GM23338 (cell line): ENCODE measurements around the gene ENOX1. TPM values are rescaled to one million over a fixed set of nuclear protein-coding genes. Genes with fewer than 3 reads are reported as not detected.

Experiments
- ATAC-seq: fragments of 200-7000 bp; cut with Tn5 transposase; 3 replicates; pipeline ENCODE4 v1.9.1; 2020
- DNase-seq: peaks from one replicate; pipeline ENCODE4 v3.0.0-alpha.2; 2015; ENCODE audit warnings: low spot score
- H2AFZ ChIP-seq: fragments of 200-600 bp; sonication (generic); 2 replicates; pipeline ENCODE4 v1.8.0; 2016; ENCODE audit warnings: antibody characterized with exemption, mild to moderate bottlenecking, moderate library complexity
- H3F3A ChIP-seq: fragments of 200-600 bp; sonication (generic); replicated peaks from 2 replicates; pipeline ENCODE4 v1.8.0; 2017; ENCODE audit warnings: antibody characterized with exemption, mixed run types, low read depth
- H3K27ac ChIP-seq: fragments of 200-600 bp; sonication (generic); 2 replicates; pipeline ENCODE4 v1.6.1; 2016; ENCODE audit warnings: low read depth
- H3K27me3 ChIP-seq: fragments of 200-600 bp; sonication (generic); 2 replicates; pipeline ENCODE4 v1.8.0; 2016; ENCODE audit warnings: mild to moderate bottlenecking, mixed run types, moderate library complexity; ENCODE audit not compliant: insufficient read depth
- H3K36me3 ChIP-seq: fragments of 200-600 bp; sonication (generic); 2 replicates; pipeline ENCODE4 v1.8.0; 2016; ENCODE audit warnings: mild to moderate bottlenecking; ENCODE audit not compliant: insufficient read depth
- H3K4me1 ChIP-seq: fragments of 200-600 bp; sonication (generic); 2 replicates; pipeline ENCODE4 v1.8.0; 2016; ENCODE audit warnings: mild to moderate bottlenecking, moderate library complexity; ENCODE audit not compliant: insufficient read depth
- H3K4me2 ChIP-seq: fragments of 200-600 bp; sonication (generic); 2 replicates; pipeline ENCODE4 v1.7.1; 2017; ENCODE audit warnings: mixed run types
- H3K4me3 ChIP-seq: fragments of 200-600 bp; sonication (generic); 2 replicates; pipeline ENCODE4 v1.6.1; 2016; ENCODE audit warnings: mixed run types
- H3K79me2 ChIP-seq: fragments of 200-600 bp; sonication (generic); replicated peaks from 2 replicates; pipeline ENCODE4 v1.8.0; 2017; ENCODE audit warnings: mild to moderate bottlenecking; ENCODE audit not compliant: insufficient read depth
- H3K9me2 ChIP-seq: fragments of 200-600 bp; sonication (generic); 2 replicates; pipeline ENCODE4 v1.8.0; 2017; ENCODE audit not compliant: insufficient read depth
- H4K20me1 ChIP-seq: fragments of 200-600 bp; sonication (generic); replicated peaks from 2 replicates; pipeline ENCODE4 v1.8.0; 2017; ENCODE audit warnings: mild to moderate bottlenecking; ENCODE audit not compliant: insufficient read depth
- H3K27ac Mint-ChIP-seq: 2 replicates; pipeline ENCODE4 v1.8.0; 2020; ENCODE audit warnings: inconsistent platforms, mild to moderate bottlenecking, moderate library complexity, mixed read lengths
- H3K27me3 Mint-ChIP-seq: 3 replicates; pipeline ENCODE4 v1.8.0; 2022; ENCODE audit warnings: low read depth, mild to moderate bottlenecking, moderate library complexity, mixed read lengths, inconsistent platforms; ENCODE audit not compliant: insufficient read depth, poor library complexity
- H3K36me3 Mint-ChIP-seq: 3 replicates; pipeline ENCODE4 v1.8.0; 2021; ENCODE audit warnings: low read depth, mild to moderate bottlenecking, inconsistent platforms, moderate library complexity, mixed read lengths
- H3K4me1 Mint-ChIP-seq: 3 replicates; pipeline ENCODE4 v1.8.0; 2020; ENCODE audit warnings: mild to moderate bottlenecking, inconsistent platforms, mixed read lengths
- H3K4me3 Mint-ChIP-seq: 3 replicates; pipeline ENCODE4 v1.8.0; 2021; ENCODE audit warnings: moderate library complexity, mild to moderate bottlenecking, inconsistent platforms, mixed read lengths
- H3K9me3 Mint-ChIP-seq: 3 replicates; pipeline ENCODE4 v1.8.0; 2020; ENCODE audit warnings: moderate library complexity, mild to moderate bottlenecking, inconsistent platforms, mixed read lengths
- CREB1 ChIP-seq: fragments of 250-450 bp; sonication (Bioruptor Pico); IDR thresholded peaks from 2 replicates; pipeline ENCODE4 v1.5.0; 2020; ENCODE audit warnings: low read depth, mild to moderate bottlenecking, moderate library complexity
- EZH2phosphoT487 ChIP-seq: fragments of 200-600 bp; sonication (generic); IDR thresholded peaks from one replicate; pipeline ENCODE4 v1.8.1; 2018; ENCODE audit warnings: antibody characterized with exemption; ENCODE audit not compliant: unreplicated experiment
- POLR2AphosphoS5 ChIP-seq: IDR thresholded peaks from 2 replicates; pipeline ENCODE4 v1.6.1; 2016; ENCODE audit warnings: antibody characterized with exemption, low read depth
- STAT1 ChIP-seq: IDR thresholded peaks from one replicate; pipeline ENCODE4 v1.6.1; 2016; ENCODE audit warnings: antibody characterized with exemption; ENCODE audit not compliant: unreplicated experiment
- ZNF114 ChIP-seq: fragments of 250-450 bp; sonication (Bioruptor Pico); IDR thresholded peaks from 2 replicates; pipeline ENCODE4 v1.5.0; 2020; ENCODE audit warnings: mild to moderate bottlenecking, moderate library complexity
- polyA plus RNA-seq: library from polyadenylated mRNA; unstranded; fragments of >200 nt; fragmentation: Nextera tagmentation; extraction: Ambion mirVana; gene quantifications from 2 replicates; pipeline ENCODE4 v1.2.1, GENCODE V29; 2016
- total RNA-seq: library from RNA; depleted of rRNA; stranded (reverse); fragments of >200 nt; shearing (Covaris generic); gene quantifications from 2 replicates; pipeline ENCODE4 v1.2.3, GENCODE V29; 2014
- TF ChIP-seq, protein P1 (sequence below): fragments of 250-450 bp; sonication (Bioruptor Pico); IDR thresholded peaks from 2 replicates; pipeline ENCODE4 v1.5.0; 2020; ENCODE audit warnings: mild to moderate bottlenecking, moderate library complexity
- TF ChIP-seq, protein P2 (sequence below): IDR thresholded peaks from 2 replicates; pipeline ENCODE4 v1.6.1; 2016; ENCODE audit warnings: antibody characterized with exemption

The ENOX1 gene
- total and polyA plus RNA-seq, 2 experiments from 2014 or later: 0.66 to 0.81 TPM

- TF ChIP-seq POLR2AphosphoS5 (no peak), STAT1 (no peak), EZH2phosphoT487 (no peak), CREB1 (no peak)
- TF ChIP-seq, protein P1, sequence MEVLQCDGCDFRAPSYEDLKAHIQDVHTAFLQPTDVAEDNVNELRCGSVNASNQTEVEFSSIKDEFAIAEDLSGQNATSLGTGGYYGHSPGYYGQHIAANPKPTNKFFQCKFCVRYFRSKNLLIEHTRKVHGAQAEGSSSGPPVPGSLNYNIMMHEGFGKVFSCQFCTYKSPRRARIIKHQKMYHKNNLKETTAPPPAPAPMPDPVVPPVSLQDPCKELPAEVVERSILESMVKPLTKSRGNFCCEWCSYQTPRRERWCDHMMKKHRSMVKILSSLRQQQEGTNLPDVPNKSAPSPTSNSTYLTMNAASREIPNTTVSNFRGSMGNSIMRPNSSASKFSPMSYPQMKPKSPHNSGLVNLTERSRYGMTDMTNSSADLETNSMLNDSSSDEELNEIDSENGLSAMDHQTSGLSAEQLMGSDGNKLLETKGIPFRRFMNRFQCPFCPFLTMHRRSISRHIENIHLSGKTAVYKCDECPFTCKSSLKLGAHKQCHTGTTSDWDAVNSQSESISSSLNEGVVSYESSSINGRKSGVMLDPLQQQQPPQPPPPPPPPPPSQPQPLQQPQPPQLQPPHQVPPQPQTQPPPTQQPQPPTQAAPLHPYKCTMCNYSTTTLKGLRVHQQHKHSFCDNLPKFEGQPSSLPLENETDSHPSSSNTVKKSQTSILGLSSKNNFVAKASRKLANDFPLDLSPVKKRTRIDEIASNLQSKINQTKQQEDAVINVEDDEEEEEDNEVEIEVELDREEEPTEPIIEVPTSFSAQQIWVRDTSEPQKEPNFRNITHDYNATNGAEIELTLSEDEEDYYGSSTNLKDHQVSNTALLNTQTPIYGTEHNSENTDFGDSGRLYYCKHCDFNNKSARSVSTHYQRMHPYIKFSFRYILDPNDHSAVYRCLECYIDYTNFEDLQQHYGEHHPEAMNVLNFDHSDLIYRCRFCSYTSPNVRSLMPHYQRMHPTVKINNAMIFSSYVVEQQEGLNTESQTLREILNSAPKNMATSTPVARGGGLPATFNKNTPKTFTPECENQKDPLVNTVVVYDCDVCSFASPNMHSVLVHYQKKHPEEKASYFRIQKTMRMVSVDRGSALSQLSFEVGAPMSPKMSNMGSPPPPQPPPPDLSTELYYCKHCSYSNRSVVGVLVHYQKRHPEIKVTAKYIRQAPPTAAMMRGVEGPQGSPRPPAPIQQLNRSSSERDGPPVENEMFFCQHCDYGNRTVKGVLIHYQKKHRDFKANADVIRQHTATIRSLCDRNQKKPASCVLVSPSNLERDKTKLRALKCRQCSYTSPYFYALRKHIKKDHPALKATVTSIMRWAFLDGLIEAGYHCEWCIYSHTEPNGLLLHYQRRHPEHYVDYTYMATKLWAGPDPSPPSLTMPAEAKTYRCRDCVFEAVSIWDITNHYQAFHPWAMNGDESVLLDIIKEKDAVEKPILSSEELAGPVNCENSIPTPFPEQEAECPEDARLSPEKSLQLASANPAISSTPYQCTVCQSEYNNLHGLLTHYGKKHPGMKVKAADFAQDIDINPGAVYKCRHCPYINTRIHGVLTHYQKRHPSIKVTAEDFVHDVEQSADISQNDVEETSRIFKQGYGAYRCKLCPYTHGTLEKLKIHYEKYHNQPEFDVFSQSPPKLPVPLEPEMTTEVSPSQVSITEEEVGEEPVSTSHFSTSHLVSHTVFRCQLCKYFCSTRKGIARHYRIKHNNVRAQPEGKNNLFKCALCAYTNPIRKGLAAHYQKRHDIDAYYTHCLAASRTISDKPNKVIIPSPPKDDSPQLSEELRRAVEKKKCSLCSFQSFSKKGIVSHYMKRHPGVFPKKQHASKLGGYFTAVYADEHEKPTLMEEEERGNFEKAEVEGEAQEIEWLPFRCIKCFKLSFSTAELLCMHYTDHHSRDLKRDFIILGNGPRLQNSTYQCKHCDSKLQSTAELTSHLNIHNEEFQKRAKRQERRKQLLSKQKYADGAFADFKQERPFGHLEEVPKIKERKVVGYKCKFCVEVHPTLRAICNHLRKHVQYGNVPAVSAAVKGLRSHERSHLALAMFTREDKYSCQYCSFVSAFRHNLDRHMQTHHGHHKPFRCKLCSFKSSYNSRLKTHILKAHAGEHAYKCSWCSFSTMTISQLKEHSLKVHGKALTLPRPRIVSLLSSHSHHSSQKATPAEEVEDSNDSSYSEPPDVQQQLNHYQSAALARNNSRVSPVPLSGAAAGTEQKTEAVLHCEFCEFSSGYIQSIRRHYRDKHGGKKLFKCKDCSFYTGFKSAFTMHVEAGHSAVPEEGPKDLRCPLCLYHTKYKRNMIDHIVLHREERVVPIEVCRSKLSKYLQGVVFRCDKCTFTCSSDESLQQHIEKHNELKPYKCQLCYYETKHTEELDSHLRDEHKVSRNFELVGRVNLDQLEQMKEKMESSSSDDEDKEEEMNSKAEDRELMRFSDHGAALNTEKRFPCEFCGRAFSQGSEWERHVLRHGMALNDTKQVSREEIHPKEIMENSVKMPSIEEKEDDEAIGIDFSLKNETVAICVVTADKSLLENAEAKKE (CRISPR knock-in tag): no peak
Observed at GRCh38 chr13:43257765-43258164, 529.0 kb downstream of the ENOX1 start (continued).

DNA sequence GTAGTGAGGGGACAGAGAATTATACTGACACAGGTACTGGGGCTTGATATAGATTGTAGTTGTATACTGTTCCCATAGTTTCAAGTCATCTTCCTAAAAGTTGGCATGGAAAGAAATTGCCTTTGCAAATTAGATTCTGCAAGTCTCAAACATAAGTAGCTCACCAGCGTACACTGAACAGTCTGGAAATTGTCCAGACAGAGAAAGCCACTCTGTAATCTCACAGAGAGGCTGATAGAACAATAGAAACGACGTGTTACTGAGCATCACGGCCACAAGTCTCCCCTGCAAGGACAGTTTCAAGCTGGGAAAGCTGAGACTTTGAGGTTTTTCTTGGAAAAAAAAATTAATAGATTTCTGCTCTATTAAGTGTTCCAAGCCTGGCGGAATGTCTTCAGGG, 534.8 kb downstream of the ENOX1 start:
- Histone ChIP-seq H3K9me2 (no peaks in the 10 kb centered on the region; the same call in 1 of the 2 replicates), H4K20me1 (no peaks in the 10 kb centered on the region), H3K79me2 (no peaks in the 10 kb centered on the region), H3K27me3 (no peaks in the 10 kb centered on the region), H3K36me3 (no peaks in the 10 kb centered on the region), H2AFZ (no peak overlapping the region), H3K4me3 (no peak overlapping the region), H3K27ac (no peak overlapping the region), H3F3A (no peaks in the 10 kb centered on the region), H3K4me1 (no peaks in the 10 kb centered on the region), H3K4me2 (no peak overlapping the region)
- H3K4me3 Mint-ChIP-seq: no peak overlapping the region
- H3K36me3 Mint-ChIP-seq: no peaks in the 10 kb centered on the region
- no peaks in the 10 kb centered on the region for H3K9me3 Mint-ChIP-seq
- ATAC-seq: no peak
- no peaks in the 10 kb centered on the region for H3K4me1 Mint-ChIP-seq
- no peak for DNase-seq
- H3K27me3 Mint-ChIP-seq: no peaks in the 10 kb centered on the region
- no peak overlapping the region for H3K27ac Mint-ChIP-seq
- TF ChIP-seq, protein P1 (CRISPR knock-in tag): no peak
- TF ChIP-seq STAT1 (no peak), ZNF114 (no peak)
- TF ChIP-seq, protein P2, sequence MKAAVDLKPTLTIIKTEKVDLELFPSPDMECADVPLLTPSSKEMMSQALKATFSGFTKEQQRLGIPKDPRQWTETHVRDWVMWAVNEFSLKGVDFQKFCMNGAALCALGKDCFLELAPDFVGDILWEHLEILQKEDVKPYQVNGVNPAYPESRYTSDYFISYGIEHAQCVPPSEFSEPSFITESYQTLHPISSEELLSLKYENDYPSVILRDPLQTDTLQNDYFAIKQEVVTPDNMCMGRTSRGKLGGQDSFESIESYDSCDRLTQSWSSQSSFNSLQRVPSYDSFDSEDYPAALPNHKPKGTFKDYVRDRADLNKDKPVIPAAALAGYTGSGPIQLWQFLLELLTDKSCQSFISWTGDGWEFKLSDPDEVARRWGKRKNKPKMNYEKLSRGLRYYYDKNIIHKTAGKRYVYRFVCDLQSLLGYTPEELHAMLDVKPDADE: no peak
